GM19395 (cell line): Measurements from ENCODE around the gene MOB3A.
"Not testable (repeated sequence)": the region's sequence is repeated elsewhere in the genome, so short reads cannot be mapped to it uniquely, and the experiment has no call there.

Experiments
- ATAC-seq: cut with Tn5 transposase; IDR thresholded peaks from one replicate; pipeline ENCODE4 v1.9.1; 2021; ENCODE audit warnings: mild to moderate bottlenecking, moderate library complexity; ENCODE audit not compliant: unreplicated experiment

Gene MOB3A

DNA sequence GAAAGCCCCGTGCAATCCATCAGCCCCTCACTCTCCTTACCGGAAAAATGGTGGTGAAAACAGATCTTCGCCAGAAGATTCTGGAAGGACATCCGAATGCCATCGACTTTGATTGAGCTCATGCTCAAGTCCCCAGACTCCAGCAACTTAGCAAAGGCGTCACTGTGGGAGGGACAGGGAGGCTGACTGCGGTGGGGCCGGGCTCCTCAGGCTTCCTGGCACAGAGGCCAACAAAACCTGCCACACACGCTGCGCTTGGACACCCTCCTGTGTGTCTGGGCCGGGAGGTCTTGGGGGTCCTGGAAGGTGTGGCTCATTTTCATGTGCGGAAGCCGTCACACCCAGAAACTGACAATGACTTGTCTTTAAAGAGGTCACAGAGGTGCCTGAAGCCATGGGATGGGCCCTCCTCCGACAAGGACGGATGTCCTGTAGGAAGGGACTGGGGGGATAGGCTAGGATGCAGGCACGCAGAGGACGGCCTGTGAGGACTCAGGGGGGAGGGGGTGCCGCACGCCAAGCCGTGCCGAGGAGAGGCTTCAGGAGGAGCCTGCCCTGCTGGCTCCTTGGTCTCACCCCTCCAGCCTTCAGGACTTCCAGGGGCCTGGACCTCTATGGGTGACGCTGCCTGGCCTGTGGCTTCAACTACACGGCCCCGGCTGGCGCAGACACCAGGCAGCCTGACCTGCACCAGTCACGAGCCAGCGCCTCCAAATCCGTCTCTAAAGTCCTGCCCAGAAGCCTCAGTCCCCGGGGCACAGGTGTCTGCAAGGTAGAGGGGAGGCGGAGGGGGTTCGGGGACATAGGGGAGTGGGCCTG, 13.1 kb upstream of the MOB3A start:
- no peak for ATAC-seq

- ATAC-seq, result no peak
Measured at GRCh38 chr19:2108251-2109016, 12.3 kb upstream of the MOB3A start.

- no peak for ATAC-seq
Measured at GRCh38 chr19:2103045-2103707, 7.0 kb upstream of the MOB3A start.

- ATAC-seq, result no peak
Measured at GRCh38 chr19:2101417-2102335, 5.5 kb upstream of the MOB3A start.

GRCh38 chr19:2100719-2101061, 4.6 kb upstream of the MOB3A start:
- no peak for ATAC-seq

DNA sequence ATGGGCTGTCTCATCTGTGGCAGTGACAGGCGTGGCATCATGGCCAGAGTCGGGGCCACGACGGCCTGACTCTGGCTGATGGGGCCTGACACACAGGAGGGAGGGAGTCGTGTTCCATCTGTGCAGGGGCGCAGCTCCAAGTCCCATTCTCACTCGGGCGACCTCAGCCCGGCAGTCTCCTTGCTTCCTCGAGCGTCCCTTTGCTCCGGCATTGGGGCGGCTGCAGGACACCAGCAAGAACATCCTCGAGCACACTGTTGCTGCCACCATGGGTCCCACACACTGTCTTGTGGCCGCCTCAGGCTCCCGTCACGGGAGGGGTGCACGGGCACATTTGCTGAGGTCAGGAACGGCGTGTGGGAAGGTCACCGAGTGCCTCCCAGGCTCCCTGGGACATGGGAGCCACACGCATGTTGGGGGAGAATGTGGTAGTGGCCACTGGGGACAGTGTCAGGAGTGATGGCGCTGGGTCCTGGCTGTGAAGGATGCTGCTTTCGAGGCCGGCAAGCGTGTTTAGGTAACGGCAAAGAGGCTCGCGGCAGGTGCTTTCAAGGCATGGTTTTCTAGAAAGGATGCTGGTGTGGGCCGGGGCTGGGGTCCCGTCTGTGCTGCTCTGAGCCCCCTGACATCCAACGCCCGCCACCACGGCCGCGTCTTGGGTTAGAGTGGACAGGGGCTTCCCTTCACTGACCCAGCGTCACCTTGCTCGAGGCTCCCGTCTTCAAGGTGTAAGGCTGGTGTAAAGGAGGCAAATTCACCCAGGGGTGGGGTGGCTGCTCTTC, 4.0 kb upstream of the MOB3A start:
- ATAC-seq, result no peak

DNA sequence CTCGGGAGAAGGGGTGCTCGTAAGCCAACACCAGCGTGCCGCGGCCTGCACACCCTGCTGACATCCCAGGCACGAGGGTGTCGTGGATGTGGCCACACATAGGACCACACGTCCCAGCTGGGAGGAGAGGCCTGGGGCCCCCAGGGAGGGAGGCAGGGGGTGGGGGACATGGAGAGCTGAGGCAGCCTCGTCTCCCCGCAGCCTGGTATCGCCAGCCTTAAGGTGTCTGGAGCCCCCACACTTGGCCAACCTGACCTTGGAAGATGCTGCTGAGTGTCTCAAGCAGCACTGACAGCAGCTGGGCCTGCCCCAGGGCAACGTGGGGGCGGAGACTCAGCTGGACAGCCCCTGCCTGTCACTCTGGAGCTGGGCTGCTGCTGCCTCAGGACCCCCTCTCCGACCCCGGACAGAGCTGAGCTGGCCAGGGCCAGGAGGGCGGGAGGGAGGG, 3.0 kb upstream of the MOB3A start:
- ATAC-seq, result no peak

- ATAC-seq, result no peak
Measured at GRCh38 chr19:2097886-2098327, 1.8 kb upstream of the MOB3A start.

- ATAC-seq, result peak; percentile 13
Measured at GRCh38 chr19:2097203-2097885, 1.2 kb upstream of the MOB3A start.

GRCh38 chr19:2096480-2097202, 515 bp upstream of the MOB3A start, which contains the start of gene IZUMO4:
TSS of gene IZUMO4 (plus strand) at chr19:2096915. CDS start at chr19:2096946, 31 bp downstream.
- ATAC-seq, result peak; percentile 60

DNA sequence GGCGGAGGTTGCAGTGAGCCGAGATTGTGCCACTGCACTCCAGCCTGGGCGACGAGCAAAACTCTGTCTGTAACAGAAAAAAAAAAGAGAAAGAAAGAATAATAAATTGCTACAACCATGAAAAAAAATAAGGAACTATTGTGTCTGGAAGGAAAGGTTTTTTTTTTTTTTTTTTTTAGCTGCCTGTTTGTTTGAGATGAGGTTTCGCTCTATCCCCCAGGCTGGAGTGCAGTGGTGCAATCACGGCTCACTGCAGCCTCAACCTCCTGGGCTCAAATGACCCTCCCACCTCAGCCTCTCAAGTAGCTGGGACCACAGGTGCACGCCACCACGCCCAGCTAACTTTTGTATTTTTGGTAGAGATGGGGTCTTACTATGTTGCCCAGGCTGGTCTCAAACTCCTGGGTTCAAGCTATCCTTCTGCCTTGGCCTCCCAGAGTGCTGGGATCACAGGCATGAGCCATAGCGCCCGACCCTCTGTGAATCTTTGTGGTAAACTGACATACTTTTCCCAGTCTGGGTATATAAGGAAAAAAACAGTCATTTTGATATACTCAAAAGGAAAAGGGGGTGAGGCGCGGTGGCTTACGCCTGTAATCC, 4.1 kb downstream of the MOB3A start:
- ATAC-seq, result not testable (repeated sequence)

- ATAC-seq, result no peak
Measured at GRCh38 chr19:2089727-2090053, 6.4 kb downstream of the MOB3A start.

GRCh38 chr19:2089001-2089711, 7.0 kb downstream of the MOB3A start:
- no peak for ATAC-seq

DNA sequence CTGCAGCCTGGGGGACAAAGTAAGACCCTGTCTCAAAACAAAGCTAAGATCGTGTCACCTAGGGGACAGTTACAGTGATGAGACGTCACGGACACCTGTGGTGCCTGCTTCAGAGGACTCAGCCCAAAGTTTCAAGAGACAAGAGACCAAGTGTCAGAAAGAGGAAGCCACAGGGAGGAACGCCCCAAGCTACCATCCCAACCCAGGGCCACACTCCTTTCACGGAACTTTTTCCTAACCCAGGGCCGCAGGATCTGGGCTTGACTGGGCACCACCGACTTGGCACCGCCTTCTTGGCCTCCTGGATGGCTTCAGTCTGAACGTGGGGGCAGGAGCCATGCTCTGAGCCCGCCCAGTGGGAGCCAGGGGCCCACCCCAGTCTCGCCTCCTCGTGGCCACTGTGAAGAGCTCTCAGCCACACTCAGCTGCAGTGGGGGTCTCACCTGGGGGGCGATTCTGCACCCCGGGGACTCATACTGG, 8.5 kb downstream of the MOB3A start:
- ATAC-seq, result no peak

- not testable (repeated sequence) for ATAC-seq
Measured at GRCh38 chr19:2086695-2087620, 9.2 kb downstream of the MOB3A start.

- ATAC-seq, result peak; percentile 42
Measured at GRCh38 chr19:2084993-2085720, 11.0 kb downstream of the MOB3A start.
